Measurements from ENCODE around the gene ARHGEF40.

DNA sequence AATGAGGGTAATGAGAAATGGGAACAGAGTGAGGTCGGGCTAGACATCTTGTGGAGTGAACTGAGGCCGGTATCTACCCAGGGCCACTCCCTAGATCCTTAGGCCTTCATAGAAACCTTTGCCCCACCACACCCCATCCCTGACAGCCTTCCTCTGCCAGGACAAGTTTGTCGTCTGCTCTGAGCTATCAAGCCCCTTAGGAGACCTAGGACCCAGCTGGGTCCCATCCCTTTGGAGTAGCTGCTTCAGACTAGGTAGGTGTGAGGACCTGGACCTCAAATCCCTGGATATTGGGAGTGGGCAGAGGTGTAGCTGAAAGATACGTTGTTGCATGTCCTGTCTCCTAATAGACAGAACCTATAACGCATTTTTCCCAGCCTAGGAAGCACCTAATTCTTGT, 30.8 kb downstream of the ARHGEF40 start, which contains the start of gene TMEM253:
- TF ChIP-seq POLR2AphosphoS5 (IDR thresholded peaks at IDR 0.05; ENCODE audit: low read depth, low read length) (no peak), TAF1 (IDR thresholded peaks at IDR 0.05; ENCODE audit: borderline replicate concordance, insufficient read depth, low read length) (no peak), FOXP2 (optimal IDR thresholded peaks at IDR 0.05; ENCODE audit: borderline replicate concordance, extremely low read depth, extremely low read length, insufficient read depth) (no peak), SIN3A (IDR thresholded peaks at IDR 0.05; ENCODE audit: borderline replicate concordance, insufficient read depth, low read length) (no peak)
- TF ChIP-seq, protein P1, sequence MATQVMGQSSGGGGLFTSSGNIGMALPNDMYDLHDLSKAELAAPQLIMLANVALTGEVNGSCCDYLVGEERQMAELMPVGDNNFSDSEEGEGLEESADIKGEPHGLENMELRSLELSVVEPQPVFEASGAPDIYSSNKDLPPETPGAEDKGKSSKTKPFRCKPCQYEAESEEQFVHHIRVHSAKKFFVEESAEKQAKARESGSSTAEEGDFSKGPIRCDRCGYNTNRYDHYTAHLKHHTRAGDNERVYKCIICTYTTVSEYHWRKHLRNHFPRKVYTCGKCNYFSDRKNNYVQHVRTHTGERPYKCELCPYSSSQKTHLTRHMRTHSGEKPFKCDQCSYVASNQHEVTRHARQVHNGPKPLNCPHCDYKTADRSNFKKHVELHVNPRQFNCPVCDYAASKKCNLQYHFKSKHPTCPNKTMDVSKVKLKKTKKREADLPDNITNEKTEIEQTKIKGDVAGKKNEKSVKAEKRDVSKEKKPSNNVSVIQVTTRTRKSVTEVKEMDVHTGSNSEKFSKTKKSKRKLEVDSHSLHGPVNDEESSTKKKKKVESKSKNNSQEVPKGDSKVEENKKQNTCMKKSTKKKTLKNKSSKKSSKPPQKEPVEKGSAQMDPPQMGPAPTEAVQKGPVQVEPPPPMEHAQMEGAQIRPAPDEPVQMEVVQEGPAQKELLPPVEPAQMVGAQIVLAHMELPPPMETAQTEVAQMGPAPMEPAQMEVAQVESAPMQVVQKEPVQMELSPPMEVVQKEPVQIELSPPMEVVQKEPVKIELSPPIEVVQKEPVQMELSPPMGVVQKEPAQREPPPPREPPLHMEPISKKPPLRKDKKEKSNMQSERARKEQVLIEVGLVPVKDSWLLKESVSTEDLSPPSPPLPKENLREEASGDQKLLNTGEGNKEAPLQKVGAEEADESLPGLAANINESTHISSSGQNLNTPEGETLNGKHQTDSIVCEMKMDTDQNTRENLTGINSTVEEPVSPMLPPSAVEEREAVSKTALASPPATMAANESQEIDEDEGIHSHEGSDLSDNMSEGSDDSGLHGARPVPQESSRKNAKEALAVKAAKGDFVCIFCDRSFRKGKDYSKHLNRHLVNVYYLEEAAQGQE (IDR thresholded peaks at IDR 0.05; ENCODE audit: insufficient read depth in 1 of 2, low read depth in 2 of 2, low read length in 2 of 2) = no peak
